GM13977 (cell line): Measurements from ENCODE around the gene SKAP2.

Experiments
- DNase-seq: peaks from one replicate; pipeline ENCODE4 v3.0.0; 2012; ENCODE audit warnings: low spot score
- CTCF ChIP-seq: IDR thresholded peaks from 2 replicates; pipeline ENCODE4 v1.5.1; 2012; ENCODE audit warnings: mild to moderate bottlenecking, control low read depth; ENCODE audit not compliant: insufficient read depth; ENCODE audit errors: extremely low read depth, missing control alignments
- in situ Hi-C: fragments of 300-500 bp; cut with MboI; formaldehyde crosslinking; loops from one replicate; pipeline ENCODE4 v1.12.0; 2022; ENCODE audit warnings: low sequenced_read_pairs, low pct_unique_long_range_greater_than_20kb, mixed read lengths, inconsistent platforms; ENCODE audit not compliant: unreplicated experiment

SKAP2 gene

GRCh38 chr7:26864309-26865093 is at the start of gene SKAP2:
Gene SKAP2, minus strand, starts transcription at chr7:26864590. Its CDS starts 161 bp downstream, at chr7:26864429.
- no peak for TF ChIP-seq CTCF
- in situ Hi-C loops, result no loop called here
- peak; percentile 88 for DNase-seq

GRCh38 chr7:26912933-26913536 is 48.6 kb upstream of the SKAP2 start:
- no peak for DNase-seq
- no peak for TF ChIP-seq CTCF
- in situ Hi-C loops, result no loop called here

GRCh38 chr7:26912338-26912737 is 47.9 kb upstream of the SKAP2 start:
- DNase-seq, result no peak

GRCh38 chr7:26910221-26910620 is 45.8 kb upstream of the SKAP2 start:
- no peak for DNase-seq
- in situ Hi-C loops, result no loop called here
- no peak for TF ChIP-seq CTCF

More at GRCh38 chr7:26912338-26912737, 47.9 kb upstream of the SKAP2 start:
- in situ Hi-C loops, result no loop called here
- no peak for TF ChIP-seq CTCF

- TF ChIP-seq CTCF, result no peak
- in situ Hi-C loops, result no loop called here
- DNase-seq, result no peak
These were observed 35.9 kb upstream of the SKAP2 start for GRCh38 chr7:26900251-26900650.

- in situ Hi-C loops, result no loop called here
- TF ChIP-seq CTCF, result no peak
- no peak for DNase-seq
These were observed 35.1 kb upstream of the SKAP2 start for GRCh38 chr7:26899519-26899918.
